22Rv1 (cell line): Measurements from ENCODE around the gene FRMD4B.

Experiments used
- ZFX ChIP-seq: fragments of 450-650 bp; IDR thresholded peaks from 2 replicates; pipeline ENCODE4 v1.6.1; 2017; ENCODE audit warnings: antibody characterized with exemption, borderline replicate concordance
- TF ChIP-seq, protein P1 (sequence below): fragments of 450-650 bp; IDR thresholded peaks from 2 replicates; pipeline ENCODE4 v1.5.1; 2017; ENCODE audit warnings: mild to moderate bottlenecking

DNA sequence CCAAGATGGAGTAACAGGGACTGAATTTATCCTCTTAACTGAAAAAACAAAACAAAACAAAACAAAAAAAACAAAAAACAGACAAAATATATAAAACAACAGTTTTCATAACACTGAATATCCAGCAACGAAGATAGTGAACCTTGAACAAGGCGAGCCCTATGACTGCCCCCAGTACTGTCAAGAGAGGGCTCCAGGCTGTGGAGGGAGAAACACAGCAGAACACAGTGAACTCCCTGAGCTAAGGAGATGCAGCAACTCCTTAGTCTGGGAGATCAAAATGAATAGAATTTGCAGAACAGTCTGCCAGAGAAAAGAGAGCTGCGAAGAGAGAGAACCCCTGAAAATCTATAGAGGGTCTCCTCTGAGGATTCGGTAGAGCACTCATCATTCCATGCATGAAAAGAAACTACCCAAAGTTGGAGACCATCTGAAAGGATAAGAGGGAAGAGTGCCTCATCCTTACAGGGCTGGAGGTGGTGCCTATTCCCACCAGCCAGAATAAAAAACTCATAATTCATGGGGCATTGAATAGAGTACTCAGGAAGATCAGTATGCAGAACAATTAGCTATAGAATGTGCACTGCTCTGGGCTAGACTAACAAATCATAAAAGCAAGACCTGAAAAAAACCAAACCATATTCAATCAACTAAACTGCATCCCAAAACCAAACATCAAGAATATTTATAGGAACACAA, 101.8 kb downstream of the FRMD4B start:
- TF ChIP-seq, protein P1, sequence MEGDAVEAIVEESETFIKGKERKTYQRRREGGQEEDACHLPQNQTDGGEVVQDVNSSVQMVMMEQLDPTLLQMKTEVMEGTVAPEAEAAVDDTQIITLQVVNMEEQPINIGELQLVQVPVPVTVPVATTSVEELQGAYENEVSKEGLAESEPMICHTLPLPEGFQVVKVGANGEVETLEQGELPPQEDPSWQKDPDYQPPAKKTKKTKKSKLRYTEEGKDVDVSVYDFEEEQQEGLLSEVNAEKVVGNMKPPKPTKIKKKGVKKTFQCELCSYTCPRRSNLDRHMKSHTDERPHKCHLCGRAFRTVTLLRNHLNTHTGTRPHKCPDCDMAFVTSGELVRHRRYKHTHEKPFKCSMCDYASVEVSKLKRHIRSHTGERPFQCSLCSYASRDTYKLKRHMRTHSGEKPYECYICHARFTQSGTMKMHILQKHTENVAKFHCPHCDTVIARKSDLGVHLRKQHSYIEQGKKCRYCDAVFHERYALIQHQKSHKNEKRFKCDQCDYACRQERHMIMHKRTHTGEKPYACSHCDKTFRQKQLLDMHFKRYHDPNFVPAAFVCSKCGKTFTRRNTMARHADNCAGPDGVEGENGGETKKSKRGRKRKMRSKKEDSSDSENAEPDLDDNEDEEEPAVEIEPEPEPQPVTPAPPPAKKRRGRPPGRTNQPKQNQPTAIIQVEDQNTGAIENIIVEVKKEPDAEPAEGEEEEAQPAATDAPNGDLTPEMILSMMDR: no peak
- no peak for TF ChIP-seq ZFX
